Measurements from ENCODE around the gene FITM1.

Gene FITM1

GRCh38 chr14:24117179-24117578 is 13.3 kb upstream of the FITM1 start:
- no peak for DNase-seq

- DNase-seq = no peak
These were observed 10.8 kb upstream of the FITM1 start for GRCh38 chr14:24119691-24120090.

GRCh38 chr14:24121210-24121609 is 9.2 kb upstream of the FITM1 start:
- no peak for DNase-seq

- no peak for DNase-seq
These were observed 8.0 kb upstream of the FITM1 start for GRCh38 chr14:24122416-24122815.

- DNase-seq = no peak
These were observed 7.6 kb upstream of the FITM1 start for GRCh38 chr14:24122898-24123297.

- DNase-seq = no peak
These were observed 6.7 kb upstream of the FITM1 start for GRCh38 chr14:24123424-24124417.

DNA sequence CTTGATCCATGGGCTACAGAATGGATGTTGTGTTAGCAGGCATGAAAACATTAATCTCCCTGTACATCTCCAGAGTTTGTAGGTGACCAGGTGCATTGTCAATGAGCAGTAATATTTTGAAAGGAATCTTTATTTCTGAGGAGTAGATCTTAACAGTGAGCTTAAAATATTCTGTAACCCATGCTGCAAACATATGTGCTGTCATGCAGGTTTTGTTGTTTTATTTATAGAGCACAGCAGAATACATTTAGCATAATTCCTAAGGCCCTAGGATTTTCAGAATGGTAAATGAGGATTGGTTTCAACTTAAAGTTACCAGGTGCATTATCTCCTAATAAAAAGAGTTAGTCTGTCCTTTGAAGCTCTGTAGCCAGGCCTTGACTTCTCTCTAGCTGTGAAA is 3.5 kb upstream of the FITM1 start:
- DNase-seq = no peak

DNA sequence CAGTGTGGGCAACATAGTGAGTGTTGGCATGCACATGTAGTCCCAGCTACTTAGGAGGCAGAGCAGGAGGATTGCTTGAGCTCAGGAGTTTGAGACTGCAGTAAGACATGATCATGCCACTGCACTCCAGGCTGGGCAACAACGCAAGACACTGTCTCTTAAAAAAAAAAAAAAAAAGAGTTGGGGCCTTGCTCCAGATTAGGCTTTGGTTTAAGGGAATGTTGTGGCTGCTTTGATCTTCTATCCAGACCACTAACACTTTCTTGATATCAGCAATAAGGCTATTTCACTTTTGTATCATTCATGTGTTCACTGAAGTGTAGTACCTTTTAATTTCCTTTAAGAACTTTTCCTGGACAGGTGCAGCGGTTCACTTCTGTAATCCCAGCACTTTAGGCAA is 2.8 kb upstream of the FITM1 start:
- no peak for DNase-seq

DNA sequence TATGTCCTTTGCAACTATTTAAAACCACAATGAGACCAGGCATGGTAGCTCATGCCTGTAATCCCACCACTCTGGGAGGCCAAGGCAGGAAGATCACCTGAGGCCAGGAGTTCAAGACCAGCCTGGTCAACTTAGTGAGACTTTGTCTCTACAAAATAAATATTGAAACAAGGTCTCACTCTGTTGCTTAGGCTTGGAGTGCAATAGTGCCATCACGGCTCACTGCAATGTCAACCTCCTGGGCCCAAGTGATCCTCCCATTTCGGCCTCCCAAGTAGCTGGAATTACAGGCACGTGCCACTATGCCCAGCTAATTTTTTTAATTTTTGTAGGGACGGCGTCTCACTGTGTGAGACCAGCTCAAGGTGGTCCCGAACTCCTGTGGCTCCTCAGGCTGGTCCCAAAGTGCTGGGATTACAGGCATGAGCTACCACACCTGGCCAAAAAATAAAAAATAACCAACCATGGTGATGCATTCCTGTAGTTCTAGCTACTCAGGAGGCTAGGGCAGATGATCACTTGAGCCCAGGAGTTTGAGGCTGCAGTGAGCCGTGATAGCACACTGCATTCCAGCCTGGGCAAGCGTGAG is 955 bp upstream of the FITM1 start:
- no peak for DNase-seq

GRCh38 chr14:24130717-24131548 is 474 bp downstream of the FITM1 start:
- DNase-seq = no peak

- no peak for DNase-seq
These were observed 1.1 kb downstream of the FITM1 start for GRCh38 chr14:24131549-24131966.

DNA sequence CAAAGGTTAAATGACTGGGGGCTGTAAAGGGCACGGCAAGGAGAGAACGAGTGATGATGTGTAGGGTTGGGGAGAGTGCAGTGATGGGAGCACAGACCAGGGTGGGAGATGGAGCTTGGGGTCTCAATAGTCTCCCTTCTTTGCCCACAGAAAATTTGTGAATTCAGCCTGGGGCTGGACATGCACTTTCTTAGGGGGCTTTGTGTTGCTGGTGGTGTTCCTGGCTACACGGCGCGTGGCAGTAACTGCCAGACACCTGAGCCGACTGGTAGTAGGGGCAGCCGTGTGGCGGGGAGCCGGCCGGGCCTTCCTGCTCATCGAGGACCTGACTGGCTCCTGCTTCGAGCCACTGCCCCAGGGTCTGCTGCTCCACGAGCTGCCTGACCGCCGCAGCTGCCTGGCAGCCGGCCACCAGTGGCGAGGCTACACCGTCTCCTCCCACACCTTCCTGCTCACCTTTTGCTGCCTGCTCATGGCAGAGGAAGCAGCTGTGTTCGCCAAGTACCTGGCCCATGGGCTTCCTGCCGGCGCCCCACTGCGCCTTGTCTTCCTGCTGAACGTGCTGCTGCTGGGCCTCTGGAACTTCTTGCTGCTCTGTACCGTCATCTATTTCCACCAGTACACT is 1.7 kb downstream of the FITM1 start:
- DNase-seq = no peak

DNA sequence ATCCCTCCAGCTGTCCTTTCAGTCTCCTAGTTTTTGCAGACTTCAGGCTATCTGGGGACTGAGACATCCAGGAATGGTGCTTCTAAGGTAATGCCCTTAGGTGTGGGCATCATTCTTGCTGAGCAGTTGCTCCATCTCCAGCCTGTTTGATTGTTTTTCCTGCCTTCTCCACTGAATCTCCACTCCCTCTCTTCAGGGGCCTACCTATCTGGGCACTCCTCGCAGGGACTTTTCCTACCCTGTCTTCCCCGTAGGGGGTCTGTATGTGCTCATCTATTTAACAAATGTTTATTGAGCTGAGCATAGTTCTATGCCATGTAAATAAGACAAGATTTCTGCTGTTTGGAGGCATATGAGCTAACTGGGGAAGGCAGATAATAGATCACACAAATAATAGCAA is 2.5 kb downstream of the FITM1 start:
- no peak for DNase-seq

GRCh38 chr14:24133735-24134134 is 3.3 kb downstream of the FITM1 start:
- no peak for DNase-seq

- no peak for DNase-seq
These were observed 5.0 kb downstream of the FITM1 start for GRCh38 chr14:24135584-24135833.

- DNase-seq = peak; percentile 32 to 96 (median 88)
These were observed 5.6 kb downstream of the FITM1 start, which contains the start of gene PSME1 for GRCh38 chr14:24135834-24136683. Gene PSME1, plus strand, starts transcription at chr14:24136194. Its CDS starts 69 bp downstream, at chr14:24136263.

- DNase-seq = no peak
These were observed 6.4 kb downstream of the FITM1 start for GRCh38 chr14:24136684-24137528.

GRCh38 chr14:24137529-24138395 is 7.3 kb downstream of the FITM1 start:
- no peak for DNase-seq

All from anterior cingulate cortex (tissue), 58 donors.